Middle frontal gyrus (tissue), 1 donor: Measurements from ENCODE around the gene HSF5.
"Not testable (repeated sequence)": the region's sequence is repeated elsewhere in the genome, so short reads cannot be mapped to it uniquely, and the experiment has no call there.

Experiments used
- DNase-seq: peaks from one replicate; pipeline ENCODE4 v3.0.0-alpha.2; 2015; ENCODE audit warnings: low spot score; ENCODE audit errors: extremely low spot score

Gene HSF5

GRCh38 chr17:58484600-58484999 is 3.6 kb downstream of the HSF5 start:
- no peak for DNase-seq

GRCh38 chr17:58481798-58482197 is 6.4 kb downstream of the HSF5 start:
- DNase-seq, result not testable (repeated sequence)

GRCh38 chr17:58480090-58480489 is 8.1 kb downstream of the HSF5 start:
- DNase-seq, result no peak

GRCh38 chr17:58476812-58477211 is 11.4 kb downstream of the HSF5 start:
- DNase-seq, result no peak

GRCh38 chr17:58475985-58476384 is 12.2 kb downstream of the HSF5 start:
- DNase-seq, result no peak

- DNase-seq, result no peak
These were observed 17.9 kb downstream of the HSF5 start for GRCh38 chr17:58470356-58470755.

- DNase-seq, result no peak
These were observed 19.3 kb downstream of the HSF5 start for GRCh38 chr17:58468944-58469343.

GRCh38 chr17:58455491-58455890 is 32.7 kb downstream of the HSF5 start:
- DNase-seq, result no peak

GRCh38 chr17:58452738-58453137 is 35.5 kb downstream of the HSF5 start:
- DNase-seq, result no peak

- no peak for DNase-seq
These were observed 40.9 kb downstream of the HSF5 start for GRCh38 chr17:58447039-58447975.

- no peak for DNase-seq
These were observed 42.1 kb downstream of the HSF5 start for GRCh38 chr17:58446086-58446485.

GRCh38 chr17:58436805-58437239 is 51.4 kb downstream of the HSF5 start:
- no peak for DNase-seq

GRCh38 chr17:58436245-58436644 is 52.0 kb downstream of the HSF5 start:
- DNase-seq, result no peak

GRCh38 chr17:58432806-58433573 is 55.2 kb downstream of the HSF5 start:
- no peak for DNase-seq

GRCh38 chr17:58427807-58428206 is 60.4 kb downstream of the HSF5 start:
- no peak for DNase-seq

GRCh38 chr17:58421711-58422110 is 66.5 kb downstream of the HSF5 start:
- no peak for DNase-seq

GRCh38 chr17:58420827-58421226 is 67.4 kb downstream of the HSF5 start:
- no peak for DNase-seq

GRCh38 chr17:58417300-58418092 is 70.7 kb downstream of the HSF5 start, which contains the start of gene RNF43:
Gene RNF43 (minus strand): TSS chr17:58417534. CDS start chr17:58415577, 1,957 bp downstream.
- peak; percentile 41 for DNase-seq

- DNase-seq, result no peak
These were observed 71.3 kb downstream of the HSF5 start for GRCh38 chr17:58416937-58417299.

GRCh38 chr17:58416396-58416795 is 71.8 kb downstream of the HSF5 start:
- DNase-seq, result no peak

GRCh38 chr17:58415371-58416055 is 72.7 kb downstream of the HSF5 start:
- no peak for DNase-seq
